K562 (cell line): ENCODE data around the gene RAB5B. TPM values are rescaled to one million over a fixed set of nuclear protein-coding genes. Genes with fewer than 3 reads are reported as not detected.

ENCODE experiments used
- ATAC-seq: fragments of 200-7000 bp; cut with Tn5 transposase; 3 replicates; pipeline ENCODE4 v1.9.1; 2020; ENCODE audit warnings: moderate library complexity
- BruUV-seq: library from RNA; stranded (reverse); fragments of 400-500 nt; replicated peaks from 2 replicates; lab custom pipeline; 2021; lab: Mats Ljungman, UMichigan
- CTCF ChIA-PET: fragments of 300-600 bp; formaldehyde crosslinking; extraction: SDS; loops from one replicate; lab custom pipeline; 2021; ENCODE audit warnings: low intra/inter-chr PET ratio; lab: Yijun Ruan, JAX
- POLR2A ChIA-PET: fragments of 300-600, 350-650 bp; sonication (Branson Sonifier 250); formaldehyde crosslinking; extraction: SDS; loops from one replicate; lab custom pipeline; 2021; ENCODE audit warnings: antibody characterized with exemption, inconsistent platforms; lab: Yijun Ruan, JAX
- DNase-seq, 4 experiments: peaks; one replicate each; pipeline versions ENCODE4 v3.0.0 to v3.0.0-alpha.2; 2011 to 2018; ENCODE audit warnings: low spot score in 3 of 4, mixed read lengths in 3 of 4; ENCODE audit errors: extremely low read depth in 1 of 4
- FAIRE-seq: peaks from 2 replicates; lab custom pipeline; 2011; peaks lifted over from hg19 to GRCh38; lab: Jason Lieb, UNC
- H2AFZ ChIP-seq: 2 replicates; pipeline ENCODE4 v1.6.0; 2011; ENCODE audit warnings: low read depth, low read length, control low read depth, inconsistent platforms
- H3K27ac ChIP-seq: fragments of 200-600 bp; 3 replicates; pipeline ENCODE4 v1.8.0; 2011; ENCODE audit warnings: low read depth, mild to moderate bottlenecking, control low read depth, inconsistent platforms, low read length, moderate library complexity, mixed read lengths; ENCODE audit errors: extremely low read depth
- H3K27me3 ChIP-seq, 2 experiments: fragments of 300-600 bp in 1 of 2; 2 replicates in 1 of 2; 3 replicates in 1 of 2; pipeline versions ENCODE4 v1.6.0 to v1.8.0; 2011; ENCODE audit warnings: inconsistent platforms in 2 of 2, low read length in 2 of 2, mild to moderate bottlenecking in 1 of 2, mixed read lengths in 1 of 2, moderate library complexity in 1 of 2; ENCODE audit not compliant: control insufficient read depth in 2 of 2, insufficient read depth in 2 of 2
- H3K36me3 ChIP-seq: fragments of 300-600 bp; 3 replicates; pipeline ENCODE4 v1.8.0; 2011; ENCODE audit warnings: mild to moderate bottlenecking, low read length, inconsistent platforms; ENCODE audit not compliant: control insufficient read depth, insufficient read depth
- H3K4me1 ChIP-seq, 2 experiments: fragments of 200-600 bp in 1 of 2; replicated peaks in 1 of 2; 2 replicates in 1 of 2; 3 replicates in 1 of 2; pipeline versions ENCODE4 v1.5.1 to v1.8.0; 2011; ENCODE audit warnings: inconsistent platforms in 2 of 2, low read length in 2 of 2, mild to moderate bottlenecking in 1 of 2, mixed read lengths in 1 of 2, moderate library complexity in 1 of 2; ENCODE audit not compliant: control insufficient read depth in 2 of 2, insufficient read depth in 2 of 2
- H3K4me2 ChIP-seq: 2 replicates; pipeline ENCODE4 v1.6.1; 2011; ENCODE audit warnings: low read length, control low read depth, inconsistent platforms, mixed read lengths; ENCODE audit not compliant: insufficient read depth
- H3K4me3 ChIP-seq: fragments of 200-600 bp; sonication (generic), shearing (Covaris generic); 2 replicates; pipeline ENCODE4 v1.5.1; 2016; ENCODE audit warnings: control low read depth, inconsistent platforms
- H3K79me2 ChIP-seq: fragments of 200-600 bp; 3 replicates; pipeline ENCODE4 v1.8.0; 2011; ENCODE audit warnings: low read length, inconsistent platforms; ENCODE audit not compliant: control insufficient read depth, insufficient read depth
- H3K9ac ChIP-seq, 2 experiments: 2 replicates each; pipeline versions ENCODE4 v1.6.0 to v1.6.1; 2011; ENCODE audit warnings: low read depth in 2 of 2, low read length in 2 of 2, control low read depth in 1 of 2, inconsistent platforms in 1 of 2, mild to moderate bottlenecking in 1 of 2, mixed read lengths in 1 of 2; ENCODE audit not compliant: insufficient read depth in 1 of 2
- H3K9me1 ChIP-seq: one replicate; pipeline ENCODE4 v1.6.0; 2011; ENCODE audit warnings: inconsistent platforms, mild to moderate bottlenecking, low read length, moderate library complexity; ENCODE audit not compliant: control insufficient read depth, insufficient read depth
- H3K9me3 ChIP-seq: replicated peaks from 2 replicates; pipeline ENCODE4 v1.5.1; 2011; ENCODE audit warnings: low read depth, low read length, inconsistent platforms; ENCODE audit not compliant: control insufficient read depth, insufficient read depth
- H4K20me1 ChIP-seq: replicated peaks from 2 replicates; pipeline ENCODE4 v1.6.1; 2011; ENCODE audit warnings: low read length, inconsistent platforms, mixed read lengths; ENCODE audit not compliant: control insufficient read depth, insufficient read depth
- ERF ChIP-seq: fragments of 450-650 bp; formaldehyde crosslinking; IDR thresholded peaks from 2 replicates; pipeline ENCODE4 v1.4.0; 2020; ENCODE audit warnings: mild to moderate bottlenecking, mixed read lengths
- KLF1 ChIP-seq: fragments of 450-650 bp; IDR thresholded peaks from 2 replicates; pipeline ENCODE4 v1.6.1; 2016; ENCODE audit warnings: missing genetic modification characterization, missing compliant biosample characterization
- LCOR ChIP-seq: sonication (generic); formaldehyde crosslinking; IDR thresholded peaks from 2 replicates; pipeline ENCODE4 v1.8.0; 2022; ENCODE audit warnings: mild to moderate bottlenecking, missing genetic modification reagents
- MCM3 ChIP-seq: fragments of 450-650 bp; IDR thresholded peaks from 2 replicates; pipeline ENCODE4 v1.6.1; 2016
- MTF1 ChIP-seq: fragments of 250-450 bp; sonication (Bioruptor Pico); IDR thresholded peaks from 2 replicates; pipeline ENCODE4 v1.9.0; 2021; ENCODE audit warnings: moderate library complexity, mild to moderate bottlenecking, inconsistent platforms, borderline replicate concordance
- SNAPC5 ChIP-seq: fragments of 250-450 bp; sonication (Bioruptor Pico); IDR thresholded peaks from 2 replicates; pipeline ENCODE4 v1.8.0; 2021; ENCODE audit warnings: moderate library complexity, mild to moderate bottlenecking, inconsistent platforms
- ZFPM2 ChIP-seq: fragments of 250-450 bp; sonication (Bioruptor Pico); IDR thresholded peaks from 2 replicates; pipeline ENCODE4 v1.5.1; 2022; ENCODE audit warnings: mild to moderate bottlenecking
- ZNF121 ChIP-seq: sonication (generic); formaldehyde crosslinking; conservative IDR thresholded peaks from 2 replicates; pipeline ENCODE4 v1.8.0; 2022; ENCODE audit warnings: missing genetic modification reagents
- ZNF263 ChIP-seq: sonication (generic); formaldehyde crosslinking; IDR thresholded peaks from 2 replicates; pipeline ENCODE4 v1.8.0; 2022; ENCODE audit warnings: mild to moderate bottlenecking, missing genetic modification reagents, borderline replicate concordance
- WGBS: fragments of 100-300 bp; shearing (Covaris generic); methylation state at CpG from one replicate; pipeline ENCODE4 v1.1.6; 2016; ENCODE audit warnings: low coverage, mixed read lengths; ENCODE audit not compliant: insufficient coverage; ENCODE audit errors: missing lambda C conversion rate; 5-methylcytosine and 5-hydroxymethylcytosine counted together
- in situ Hi-C: fragments of 300-500 bp; cut with MboI; formaldehyde crosslinking; loops from 4 replicates; pipeline ENCODE4 v1.15.0; 2018; ENCODE audit warnings: inconsistent platforms, mixed read lengths
- intact Hi-C: fragments of 100-400 bp; cut with micrococcal nuclease; formaldehyde crosslinking; loops from 2 replicates; pipeline ENCODE4 v1.14.2; 2022
- polyA plus RNA-seq, 8 experiments: library from polyadenylated mRNA; depleted of rRNA in 4 of 8; stranded (reverse) in 5 of 8; unstranded in 3 of 8; fragments of >200 nt; fragmentation: Nextera tagmentation in 2 of 8; fragmentation: Illumina TruSeq in 1 of 8; extraction: Ambion mirVana in 2 of 8; extraction: Trizol in 1 of 8; gene quantifications; 2 replicates each; pipeline versions ENCODE4 v1.2.1 to v1.2.3, GENCODE V29; 2011 to 2014; ENCODE audit warnings: inconsistent platforms in 1 of 8, missing spikeins in 1 of 8
- total RNA-seq, 7 experiments: library from RNA; depleted of rRNA in 6 of 7; stranded (reverse); fragments of >200 nt in 6 of 7; fragmentation: Illumina TruSeq in 2 of 7; extraction: Trizol in 2 of 7; gene quantifications; 2 replicates each; pipeline versions ENCODE4 v1.2.1 to v1.2.3, GENCODE V29; 2011 to 2021; ENCODE audit warnings: low replicate concordance in 1 of 7
- TF ChIP-seq, protein P1 (sequence below): fragments of 450-650 bp; IDR thresholded peaks from 2 replicates; pipeline ENCODE4 v1.6.1; 2018; ENCODE audit warnings: mild to moderate bottlenecking, low read depth; ENCODE audit not compliant: partially characterized antibody
- TF ChIP-seq, protein P2 (sequence below), 2 experiments: fragments of 450-650 bp in 1 of 2; sonication (generic) in 1 of 2; formaldehyde crosslinking in 1 of 2; IDR thresholded peaks; 2 replicates each; pipeline versions ENCODE4 v1.7.1 to v1.9.0; 2016 to 2022; ENCODE audit warnings: inconsistent platforms in 1 of 2, mild to moderate bottlenecking in 1 of 2, missing genetic modification reagents in 1 of 2

Gene RAB5B
- total and polyA plus RNA-seq, 9 of the 15 experiments (the other 6 are each of a cell fraction or from before 2014, with no cell fraction given): 6.8 to 73.8 (median 25.2) TPM

- POLR2A ChIA-PET: interaction anchor here (0.7 to 2.1 kb wide), 5 partner anchors 8 to 144 kb away, joined by 3 to 18 read pairs (median 3); partner anchors contain the start of gene DNAJC14
- 22% methylated on average over 22 of the region's 60 CpGs for WGBS
- peak overlapping the region; percentile 44 for H3K27ac ChIP-seq
- H3K4me3 ChIP-seq: peak overlapping the region; percentile 38
- in situ Hi-C loops (no loop called here), intact Hi-C loops (no loop called here)
- CTCF ChIA-PET: no interaction called here
- H3K79me2 ChIP-seq: peaks cover 22% of the 10 kb centered on the region
- H3K9me3 ChIP-seq: no peaks in the 10 kb centered on the region
- peak overlapping the region; percentile 92 for H2AFZ ChIP-seq
- BruUV-seq: no TSS peak
- H3K27me3 ChIP-seq: no peaks in the 10 kb centered on the region
- H3K9me1 ChIP-seq: no peaks in the 10 kb centered on the region
- DNase-seq: peak; percentile 58 to 69 (median 68)
- peak; percentile 25 for ATAC-seq
- no peaks in the 10 kb centered on the region for H3K36me3 ChIP-seq
- H3K4me1 ChIP-seq: peaks cover 29% of the 10 kb centered on the region in 2 experiments; a peak in 4 of 5 replicates
- H3K9ac ChIP-seq: peak overlapping the region; percentile 53 to 93
- no peak for FAIRE-seq
- H4K20me1 ChIP-seq: no peaks in the 10 kb centered on the region
- H3K4me2 ChIP-seq: peak overlapping the region; percentile 87
- TF ChIP-seq, protein P1, sequence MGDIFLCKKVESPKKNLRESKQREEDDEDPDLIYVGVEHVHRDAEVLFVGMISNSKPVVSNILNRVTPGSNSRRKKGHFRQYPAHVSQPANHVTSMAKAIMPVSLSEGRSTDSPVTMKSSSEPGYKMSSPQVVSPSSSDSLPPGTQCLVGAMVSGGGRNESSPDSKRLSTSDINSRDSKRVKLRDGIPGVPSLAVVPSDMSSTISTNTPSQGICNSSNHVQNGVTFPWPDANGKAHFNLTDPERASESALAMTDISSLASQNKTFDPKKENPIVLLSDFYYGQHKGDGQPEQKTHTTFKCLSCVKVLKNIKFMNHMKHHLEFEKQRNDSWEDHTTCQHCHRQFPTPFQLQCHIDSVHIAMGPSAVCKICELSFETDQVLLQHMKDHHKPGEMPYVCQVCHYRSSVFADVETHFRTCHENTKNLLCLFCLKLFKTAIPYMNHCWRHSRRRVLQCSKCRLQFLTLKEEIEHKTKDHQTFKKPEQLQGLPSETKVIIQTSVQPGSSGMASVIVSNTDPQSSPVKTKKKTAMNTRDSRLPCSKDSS: no peak
- no peak for TF ChIP-seq MCM3
- TF ChIP-seq ZFPM2 (CRISPR knock-in tag): no peak
- TF ChIP-seq ERF (CRISPR knock-in tag): no peak
- no peak for TF ChIP-seq LCOR (CRISPR knock-in tag)
- TF ChIP-seq ZNF263: no peak
- TF ChIP-seq, protein P2, sequence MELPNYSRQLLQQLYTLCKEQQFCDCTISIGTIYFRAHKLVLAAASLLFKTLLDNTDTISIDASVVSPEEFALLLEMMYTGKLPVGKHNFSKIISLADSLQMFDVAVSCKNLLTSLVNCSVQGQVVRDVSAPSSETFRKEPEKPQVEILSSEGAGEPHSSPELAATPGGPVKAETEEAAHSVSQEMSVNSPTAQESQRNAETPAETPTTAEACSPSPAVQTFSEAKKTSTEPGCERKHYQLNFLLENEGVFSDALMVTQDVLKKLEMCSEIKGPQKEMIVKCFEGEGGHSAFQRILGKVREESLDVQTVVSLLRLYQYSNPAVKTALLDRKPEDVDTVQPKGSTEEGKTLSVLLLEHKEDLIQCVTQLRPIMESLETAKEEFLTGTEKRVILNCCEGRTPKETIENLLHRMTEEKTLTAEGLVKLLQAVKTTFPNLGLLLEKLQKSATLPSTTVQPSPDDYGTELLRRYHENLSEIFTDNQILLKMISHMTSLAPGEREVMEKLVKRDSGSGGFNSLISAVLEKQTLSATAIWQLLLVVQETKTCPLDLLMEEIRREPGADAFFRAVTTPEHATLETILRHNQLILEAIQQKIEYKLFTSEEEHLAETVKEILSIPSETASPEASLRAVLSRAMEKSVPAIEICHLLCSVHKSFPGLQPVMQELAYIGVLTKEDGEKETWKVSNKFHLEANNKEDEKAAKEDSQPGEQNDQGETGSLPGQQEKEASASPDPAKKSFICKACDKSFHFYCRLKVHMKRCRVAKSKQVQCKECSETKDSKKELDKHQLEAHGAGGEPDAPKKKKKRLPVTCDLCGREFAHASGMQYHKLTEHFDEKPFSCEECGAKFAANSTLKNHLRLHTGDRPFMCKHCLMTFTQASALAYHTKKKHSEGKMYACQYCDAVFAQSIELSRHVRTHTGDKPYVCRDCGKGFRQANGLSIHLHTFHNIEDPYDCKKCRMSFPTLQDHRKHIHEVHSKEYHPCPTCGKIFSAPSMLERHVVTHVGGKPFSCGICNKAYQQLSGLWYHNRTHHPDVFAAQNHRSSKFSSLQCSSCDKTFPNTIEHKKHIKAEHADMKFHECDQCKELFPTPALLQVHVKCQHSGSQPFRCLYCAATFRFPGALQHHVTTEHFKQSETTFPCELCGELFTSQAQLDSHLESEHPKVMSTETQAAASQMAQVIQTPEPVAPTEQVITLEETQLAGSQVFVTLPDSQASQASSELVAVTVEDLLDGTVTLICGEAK (IDR thresholded peaks at IDR 0.05): no peak
- TF ChIP-seq, protein P2 (CRISPR knock-in tag; IDR thresholded peaks at IDR 0.05): no peak
- TF ChIP-seq SNAPC5 (CRISPR knock-in tag): no peak
- TF ChIP-seq MTF1: no peak
- no peak for TF ChIP-seq KLF1 (tag)
- TF ChIP-seq ZNF121: no peak
These were observed 41.9 kb upstream of the RAB5B start for GRCh38 chr12:55931780-55932550.
